ENCODE results near the gene SPTBN5.

Gene SPTBN5

DNA sequence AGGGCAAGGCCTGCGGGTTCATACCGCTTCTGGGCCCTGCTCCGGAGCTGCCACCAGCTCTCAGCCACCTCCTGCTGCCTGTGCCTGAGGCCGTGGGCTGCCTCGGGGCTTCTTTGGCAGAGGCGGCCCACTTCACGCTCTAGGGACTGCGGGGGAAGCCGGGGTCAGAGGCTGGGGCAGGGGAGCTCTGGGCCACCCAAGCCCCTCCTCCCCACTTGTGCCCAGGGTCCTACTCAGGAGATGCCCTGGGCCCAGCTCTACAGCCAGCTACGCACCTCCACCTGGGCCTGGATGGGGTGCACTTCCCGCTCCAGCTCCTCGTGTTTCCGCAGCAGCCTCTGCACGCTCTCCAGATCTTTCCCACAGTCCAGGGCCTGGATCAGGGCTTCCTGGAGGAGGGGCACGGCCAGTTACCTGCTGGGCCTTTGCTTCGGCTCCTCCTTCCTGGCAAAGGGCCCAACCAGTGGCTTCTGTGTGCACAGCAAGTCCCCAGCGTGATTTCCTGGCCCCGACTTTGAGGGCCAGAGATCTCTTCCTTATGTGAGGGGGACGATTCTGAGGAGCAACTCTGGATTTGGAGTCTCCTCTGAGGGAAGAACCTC is 31.2 kb downstream of the SPTBN5 start:
- no peak for DNase-seq

DNA sequence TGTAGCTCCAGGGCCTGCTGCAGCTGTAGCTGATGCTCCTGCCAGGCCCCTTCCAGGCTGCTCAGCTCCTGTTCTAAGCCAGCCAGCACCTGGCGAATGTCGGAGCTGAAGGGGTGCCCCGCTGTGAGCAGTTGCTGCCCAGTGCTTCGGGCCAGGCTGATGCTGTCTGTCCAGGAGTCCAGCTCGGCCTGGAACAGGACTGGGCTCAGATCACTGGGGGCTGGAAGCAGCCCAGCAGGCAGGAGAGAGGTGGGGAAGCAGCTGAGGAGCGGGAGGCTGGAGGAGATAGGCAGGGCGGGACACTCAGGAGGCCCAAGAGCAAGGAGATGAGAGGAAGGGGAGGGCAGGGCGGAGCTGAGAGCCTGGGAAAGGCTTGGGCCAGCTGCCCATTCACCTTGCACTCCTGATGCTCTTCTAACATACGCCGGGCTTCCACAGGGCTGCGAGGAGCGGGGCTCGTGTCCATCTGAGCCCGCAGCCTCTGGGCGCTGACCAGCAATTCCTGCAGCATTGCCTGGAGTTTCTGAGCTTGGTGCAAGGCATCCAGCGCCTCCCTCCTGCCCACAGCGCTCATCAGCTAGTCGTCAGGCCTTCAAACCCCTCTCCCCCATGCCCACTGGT is 32.0 kb downstream of the SPTBN5 start:
- no peak for DNase-seq

DNA sequence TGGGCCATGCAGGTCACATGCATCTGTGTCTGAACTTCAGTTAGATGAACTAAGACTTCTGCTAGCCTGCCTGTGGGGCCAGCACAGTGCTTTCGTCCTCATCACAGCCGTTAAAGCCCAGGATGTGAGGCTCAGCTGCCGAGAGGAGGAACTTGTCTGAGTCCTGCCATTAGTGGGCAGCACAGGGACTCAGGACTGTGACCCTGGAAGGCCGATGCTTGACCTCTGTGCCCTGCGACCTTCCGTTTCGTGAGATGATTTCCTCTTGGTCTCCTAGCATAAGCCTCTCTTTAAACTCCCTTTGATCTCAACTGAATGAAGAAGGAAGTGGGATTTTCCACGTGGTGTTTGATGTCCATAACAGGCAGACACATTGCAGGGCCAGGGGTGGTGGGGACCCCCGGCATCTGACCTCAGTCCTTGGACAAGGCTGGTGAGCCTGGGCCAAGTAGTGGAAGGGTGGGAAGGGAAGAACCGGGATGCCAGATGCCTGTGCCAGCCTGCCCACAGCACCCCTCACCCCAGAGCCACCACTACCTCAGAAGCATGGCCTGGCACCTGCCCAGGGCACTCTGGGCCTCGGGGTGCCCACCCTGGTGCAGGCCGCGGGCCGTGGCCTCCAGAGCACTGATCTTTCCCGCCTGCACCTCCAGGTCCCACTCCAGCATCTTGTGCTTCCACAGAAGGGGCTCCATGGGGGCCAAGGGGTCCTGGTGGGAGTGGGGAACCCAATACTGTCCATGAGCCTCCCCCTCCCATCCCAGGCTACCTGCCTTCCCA is 33.6 kb downstream of the SPTBN5 start:
- DNase-seq: no peak

DNA sequence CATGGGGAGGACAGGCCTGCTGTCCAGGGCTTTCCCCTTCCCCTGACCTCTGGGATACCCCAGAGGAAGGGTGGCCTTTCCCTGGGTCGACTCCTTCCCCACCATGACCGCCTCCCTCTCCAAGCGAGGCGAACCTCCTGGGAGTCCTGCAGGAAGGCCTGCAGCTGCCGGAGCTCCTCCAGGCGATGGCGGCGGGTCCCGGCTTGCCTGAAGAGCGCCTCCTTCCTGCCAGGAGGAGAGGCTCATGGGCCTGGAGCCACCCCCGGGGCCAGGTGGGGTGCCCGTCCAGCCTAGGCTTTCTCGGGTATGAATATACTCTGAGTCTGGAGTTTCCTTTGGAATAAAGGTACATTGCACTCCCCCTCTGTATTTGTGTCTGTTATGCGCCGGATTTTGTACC is 35.1 kb downstream of the SPTBN5 start:
- no peak for DNase-seq

DNA sequence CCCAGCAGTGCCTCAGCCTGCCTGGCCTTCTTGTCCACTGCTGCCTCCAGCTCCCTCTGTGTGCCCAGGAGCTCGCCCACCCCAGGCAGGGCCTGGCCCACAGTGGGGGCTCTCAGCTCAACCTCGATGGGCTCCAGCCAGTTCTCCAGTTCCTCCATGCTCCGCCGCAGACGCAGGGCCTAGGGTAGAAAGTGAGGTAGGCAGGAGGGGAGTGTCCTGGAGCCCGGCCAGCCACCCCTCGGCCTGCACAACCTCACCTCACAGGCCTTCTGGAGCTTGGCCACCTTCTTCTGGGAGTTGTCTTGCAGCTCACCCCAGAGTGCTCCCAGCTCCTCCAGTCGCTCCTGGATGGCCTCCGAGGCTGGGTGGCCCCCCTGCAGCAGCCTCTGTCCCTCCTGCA is 36.5 kb downstream of the SPTBN5 start:
- no peak for DNase-seq

DNA sequence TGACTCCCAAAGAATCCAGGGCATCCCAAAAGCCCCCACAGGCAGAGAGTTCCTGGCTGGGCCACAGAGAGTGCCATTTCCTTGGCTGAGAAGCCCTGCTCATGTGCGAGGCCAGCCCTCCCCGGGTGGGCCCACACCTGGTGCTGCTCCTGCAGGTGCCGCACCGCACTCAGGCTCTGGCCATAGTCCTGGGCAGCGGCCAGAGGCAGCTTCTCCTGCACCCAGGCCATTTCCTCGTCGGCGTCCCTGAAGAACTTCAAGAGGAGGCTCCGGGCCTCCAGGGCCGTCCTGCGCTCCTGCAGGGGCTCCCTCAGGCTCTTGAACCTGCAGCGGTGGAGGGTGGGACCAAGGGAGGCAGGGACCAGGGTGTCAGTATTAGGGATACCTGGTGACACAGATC is 37.1 kb downstream of the SPTBN5 start:
- no peak for DNase-seq

DNA sequence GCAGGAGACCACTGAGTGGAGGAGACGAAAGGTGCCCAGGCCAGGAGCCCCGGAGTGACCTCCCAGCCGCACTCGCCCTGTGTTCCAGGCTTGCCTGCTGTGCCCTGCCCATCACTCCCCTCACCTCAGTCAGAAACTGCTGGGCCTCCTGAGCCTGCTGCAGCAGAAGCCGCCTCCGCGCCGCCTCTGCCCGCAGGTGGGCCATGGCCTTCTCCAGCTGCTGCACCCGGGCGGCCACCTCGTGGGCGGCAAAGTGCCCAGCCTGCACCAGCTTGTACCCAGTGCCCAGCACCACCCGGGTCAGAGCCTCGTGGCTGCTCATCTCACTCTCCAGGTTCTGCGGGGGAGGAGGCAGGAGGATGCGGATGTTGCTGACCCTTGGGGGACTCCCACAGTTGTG is 37.6 kb downstream of the SPTBN5 start:
- no peak for DNase-seq

DNA sequence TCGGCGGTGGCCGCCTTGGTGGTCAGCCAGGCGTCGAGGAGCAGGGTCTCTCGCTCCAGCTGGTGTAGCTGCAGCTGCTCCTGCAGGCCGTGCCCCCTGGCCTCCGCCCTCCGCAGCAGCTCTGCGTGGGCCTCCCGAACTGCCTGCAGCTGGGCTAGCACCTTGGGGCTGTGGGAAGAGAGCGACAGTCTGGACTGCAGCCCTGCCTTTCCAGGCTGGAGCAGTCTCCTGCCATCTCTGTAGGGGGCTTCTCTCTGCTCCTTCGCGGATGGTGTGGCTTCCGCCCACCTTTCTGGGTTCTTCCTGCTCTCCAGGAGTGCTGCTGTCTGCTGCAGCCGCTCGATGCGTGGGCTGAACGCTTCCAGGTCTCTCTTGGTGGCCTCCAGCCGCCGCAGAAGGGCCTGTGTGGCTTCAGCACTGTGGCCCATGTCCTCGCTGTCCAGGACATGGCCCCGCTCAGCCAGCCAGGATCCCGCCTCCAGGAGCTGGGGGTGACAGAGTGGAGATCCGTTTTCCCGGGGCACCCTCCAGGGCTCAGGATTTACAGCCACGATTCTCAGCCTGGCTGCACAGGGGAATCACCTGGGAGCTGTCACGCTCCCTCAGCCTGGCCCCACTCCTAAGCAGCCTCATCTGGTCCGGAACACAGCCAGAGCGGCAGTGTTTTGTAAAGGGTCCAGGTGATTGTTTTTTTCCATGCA is 38.4 kb downstream of the SPTBN5 start:
- DNase-seq: no peak

DNA sequence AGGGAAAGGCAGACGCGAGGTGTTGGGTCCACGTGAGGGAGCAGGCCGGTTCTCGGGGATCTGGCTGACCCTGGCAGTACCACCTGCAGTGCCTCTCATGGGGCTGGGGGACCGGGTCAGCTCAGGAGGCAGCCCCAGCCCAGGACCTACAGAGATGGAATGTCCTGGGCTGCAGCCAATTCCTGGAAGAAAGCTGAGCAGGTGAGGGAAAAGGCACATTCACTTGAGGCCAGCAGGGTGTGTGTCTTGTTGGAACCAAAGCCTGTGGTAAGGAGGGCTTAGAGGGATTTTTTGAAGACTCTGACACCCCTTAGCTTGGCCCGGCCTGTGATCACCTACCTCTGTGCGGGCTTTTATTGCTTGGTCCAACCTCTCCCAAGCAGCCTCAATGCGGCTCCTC is 39.4 kb downstream of the SPTBN5 start:
- no peak for DNase-seq

DNA sequence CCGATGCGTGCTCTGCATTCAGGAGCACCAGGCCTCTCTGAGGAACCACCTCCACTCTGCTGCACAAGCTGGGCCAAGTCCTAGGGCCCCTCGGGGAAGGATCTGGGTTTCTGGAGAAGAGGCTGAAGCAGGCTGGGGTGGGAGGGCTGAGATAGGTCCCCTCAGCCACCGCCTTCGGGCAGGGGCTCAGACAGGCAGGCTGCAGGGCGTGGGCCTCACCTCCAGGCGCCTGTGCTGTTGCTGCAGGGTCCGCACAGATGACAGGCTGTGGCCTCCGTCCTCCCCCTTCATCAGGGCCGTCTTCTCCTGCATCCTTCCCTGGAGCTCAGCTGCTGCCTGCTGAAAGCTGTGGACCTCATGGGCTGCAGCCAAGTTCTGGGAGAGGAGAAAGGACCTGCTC is 40.0 kb downstream of the SPTBN5 start:
- no peak for DNase-seq

DNA sequence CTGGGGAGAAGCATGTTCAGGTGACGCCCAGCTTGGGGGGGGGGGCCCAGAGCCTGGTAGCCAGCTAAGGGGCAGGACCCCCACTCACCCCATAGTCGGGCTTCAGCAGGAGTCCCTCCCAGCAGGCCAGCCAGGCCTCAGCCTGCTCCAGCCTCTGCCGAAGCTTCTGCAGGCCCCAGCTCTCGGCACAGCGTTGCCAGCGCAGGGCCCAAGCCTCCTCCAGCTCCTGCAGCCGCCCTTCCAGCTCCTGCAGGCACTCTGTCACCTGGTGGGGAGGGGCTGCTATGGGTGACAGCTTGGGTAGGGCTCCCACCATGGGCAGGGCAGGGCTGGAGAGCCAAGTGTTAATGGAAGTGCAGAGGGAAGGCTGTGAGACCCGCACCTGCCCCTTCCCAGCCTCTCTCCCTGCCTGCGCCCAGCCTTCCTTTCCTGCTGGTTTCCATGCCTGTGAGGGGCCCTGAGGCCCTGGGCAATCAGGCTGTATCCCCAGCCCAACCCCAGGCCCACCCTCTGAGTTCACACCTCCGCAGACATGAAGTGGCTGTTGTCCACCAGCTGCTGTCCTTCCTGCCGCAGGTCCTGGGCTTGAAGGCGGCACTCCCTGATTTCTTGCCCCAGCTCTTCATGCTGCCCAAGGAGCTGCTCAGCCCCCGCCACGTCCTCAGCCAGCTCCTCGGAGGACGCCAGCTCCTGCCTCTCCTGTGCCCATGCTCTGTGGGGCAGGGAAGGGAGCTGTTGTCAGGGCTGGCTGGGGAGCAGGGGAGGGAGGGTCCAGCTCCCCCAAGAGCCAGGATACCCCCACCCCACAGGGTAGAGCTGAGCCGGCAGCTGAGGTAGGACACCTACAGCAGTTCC is 40.9 kb downstream of the SPTBN5 start:
- DNase-seq: no peak

DNA sequence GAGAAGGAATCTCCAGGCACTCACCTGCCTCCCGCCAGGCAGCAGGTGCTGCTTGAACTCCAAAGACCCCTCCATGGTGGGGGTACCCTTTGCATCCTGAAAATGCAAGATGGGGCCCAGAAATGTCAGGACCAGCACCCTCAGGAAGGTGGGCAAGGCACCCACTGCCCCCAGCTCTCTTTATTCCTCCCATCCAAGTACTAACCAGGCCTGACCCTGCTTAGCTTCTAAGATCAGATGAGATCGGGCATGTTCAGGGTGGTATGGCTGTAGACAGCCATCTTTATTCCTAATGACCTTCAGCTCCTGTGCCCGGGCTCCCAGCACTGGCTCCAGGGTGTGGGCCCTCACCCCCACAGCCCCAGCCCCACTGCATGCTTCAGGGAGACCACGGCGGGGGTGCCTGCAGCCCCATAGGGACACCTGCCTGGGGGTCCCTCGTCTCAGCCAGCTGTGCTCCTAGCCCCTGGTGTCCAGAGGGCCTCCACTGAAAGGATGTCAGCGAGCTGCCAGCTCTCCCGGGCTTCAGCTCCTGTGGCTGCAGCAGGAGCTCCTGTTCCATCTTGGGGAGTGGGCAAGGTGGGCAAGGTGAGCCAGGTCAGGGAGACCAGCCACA is 42.0 kb downstream of the SPTBN5 start:
- no peak for DNase-seq

DNA sequence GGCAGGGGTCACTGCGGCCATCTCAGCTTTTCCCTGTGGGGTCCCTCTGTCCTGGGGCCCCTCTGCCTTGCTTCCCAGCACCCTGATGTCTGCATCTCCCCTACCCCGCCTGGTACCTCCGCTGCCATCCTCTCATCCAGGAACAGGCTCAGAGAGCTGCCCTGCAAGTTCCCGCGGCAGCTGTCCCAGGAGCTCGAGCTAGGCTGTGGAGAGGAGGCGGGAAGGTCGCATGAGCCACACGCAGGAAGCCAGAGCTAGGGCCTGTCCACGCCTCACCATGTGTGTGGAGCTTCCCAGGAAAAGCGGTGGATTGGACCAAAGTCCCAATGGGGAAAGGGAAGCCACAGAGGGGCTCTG is 42.7 kb downstream of the SPTBN5 start:
- no peak for DNase-seq

DNA sequence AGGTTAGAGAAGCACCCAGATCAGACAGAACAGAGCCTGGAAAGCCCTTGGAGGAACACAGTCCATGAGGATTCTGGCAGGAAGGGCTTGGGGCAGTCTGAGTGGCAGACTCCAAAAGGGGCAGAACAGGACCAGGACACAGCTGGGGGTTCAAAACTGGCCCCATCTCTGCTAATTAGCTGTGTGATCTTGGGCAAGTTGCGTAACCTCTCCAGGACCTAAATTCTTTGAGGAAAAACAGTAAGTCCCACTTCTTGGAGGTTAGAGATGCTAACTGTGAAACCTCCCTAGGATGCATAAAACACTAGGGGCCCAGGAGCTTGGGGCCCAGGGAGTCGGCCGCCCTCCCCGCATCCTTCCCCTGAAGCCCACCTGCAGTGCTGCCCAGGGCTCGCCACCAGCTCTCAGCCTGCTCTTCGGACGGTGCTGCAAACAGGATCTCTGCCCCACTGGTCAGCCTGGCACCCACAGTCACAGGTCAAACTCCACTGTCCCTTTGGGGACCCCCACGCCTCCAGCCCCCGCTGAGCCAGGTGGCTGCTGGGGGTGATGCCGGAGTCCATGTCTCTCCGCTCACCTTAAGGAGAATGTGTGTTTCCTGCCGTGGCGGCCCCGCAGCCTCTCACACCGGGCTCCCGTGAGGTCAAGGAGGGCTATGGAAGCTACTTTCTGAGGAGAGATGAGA is 43.2 kb downstream of the SPTBN5 start:
- no peak for DNase-seq

DNA sequence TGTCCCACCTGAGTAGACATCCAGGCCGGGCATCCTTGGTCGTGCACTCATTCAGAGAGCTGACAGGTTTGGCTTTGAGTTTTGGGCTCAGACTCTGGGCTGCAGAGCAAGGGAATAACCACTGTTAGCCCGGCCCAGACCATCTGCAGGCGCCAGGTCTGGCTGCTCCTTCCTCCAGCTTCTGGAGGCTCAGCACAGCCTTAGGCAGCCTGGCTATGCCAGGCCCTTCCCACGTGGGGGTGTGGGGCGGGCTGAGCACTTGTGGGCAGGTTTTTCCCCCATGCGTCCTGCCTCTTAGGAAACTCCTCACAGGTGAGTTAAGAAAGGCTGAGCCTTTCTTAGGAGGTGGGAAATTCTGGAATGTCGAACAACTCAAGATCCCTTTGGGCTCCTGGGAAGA is 44.0 kb downstream of the SPTBN5 start:
- no peak for DNase-seq

DNA sequence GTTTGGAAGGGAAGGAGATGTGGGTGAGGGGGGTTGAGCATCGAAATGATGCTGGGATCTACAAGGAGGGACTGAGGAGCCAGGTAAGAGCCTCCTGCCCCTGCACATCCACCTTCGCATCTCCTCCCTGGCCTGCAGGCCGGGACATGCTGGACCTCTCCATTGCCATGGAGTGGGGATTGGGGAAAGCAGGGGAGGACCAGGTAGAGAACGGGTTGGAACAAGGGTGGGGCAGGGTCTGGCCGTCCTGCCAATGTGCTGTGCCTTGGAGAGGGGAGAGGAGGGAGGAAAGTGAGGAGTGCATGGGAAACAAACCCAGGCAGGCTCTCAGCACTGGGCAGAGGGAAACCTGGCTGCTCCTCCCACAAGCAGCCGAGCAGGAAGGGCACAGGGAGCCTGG is 44.6 kb downstream of the SPTBN5 start:
- DNase-seq: no peak

DNA sequence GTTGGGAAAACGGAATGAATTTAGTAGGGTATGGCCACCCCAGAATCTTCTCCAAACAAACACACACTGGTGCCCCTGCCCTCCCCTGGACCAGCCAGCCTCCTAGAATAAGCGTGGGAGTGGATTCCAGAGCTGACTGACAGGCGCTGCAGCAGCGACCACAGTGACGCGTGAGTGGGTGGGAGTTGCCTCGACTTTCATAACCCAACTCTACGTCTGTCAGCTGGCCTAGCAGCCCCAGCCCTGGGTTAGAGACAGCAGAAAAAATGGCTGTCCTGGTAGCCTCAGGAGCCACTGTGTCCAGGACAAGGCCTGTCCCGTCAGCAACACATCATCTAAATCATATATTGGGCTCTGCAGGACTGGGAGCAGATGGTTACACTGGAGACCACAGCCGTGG is 45.2 kb downstream of the SPTBN5 start:
- DNase-seq: no peak

DNA sequence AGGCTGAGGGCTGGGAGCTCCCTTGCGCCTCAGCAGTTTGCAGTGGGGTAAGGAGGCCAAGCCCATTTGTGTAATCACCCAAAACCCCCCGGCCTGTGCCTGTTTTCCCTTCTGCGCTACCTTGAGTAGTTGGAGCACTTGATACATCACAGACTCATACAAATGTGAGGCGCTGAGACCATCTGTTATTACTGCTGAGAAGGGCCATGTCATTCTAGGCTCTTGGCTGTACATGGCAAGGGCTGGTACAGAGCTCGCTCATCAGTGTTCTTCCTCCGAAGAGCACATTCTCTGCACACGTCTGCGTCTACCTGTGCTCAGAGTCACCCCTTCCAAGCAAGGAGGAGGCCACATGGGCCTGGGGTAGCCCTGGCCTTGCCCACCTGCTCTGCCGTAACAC is 45.9 kb downstream of the SPTBN5 start:
- DNase-seq: no peak

DNA sequence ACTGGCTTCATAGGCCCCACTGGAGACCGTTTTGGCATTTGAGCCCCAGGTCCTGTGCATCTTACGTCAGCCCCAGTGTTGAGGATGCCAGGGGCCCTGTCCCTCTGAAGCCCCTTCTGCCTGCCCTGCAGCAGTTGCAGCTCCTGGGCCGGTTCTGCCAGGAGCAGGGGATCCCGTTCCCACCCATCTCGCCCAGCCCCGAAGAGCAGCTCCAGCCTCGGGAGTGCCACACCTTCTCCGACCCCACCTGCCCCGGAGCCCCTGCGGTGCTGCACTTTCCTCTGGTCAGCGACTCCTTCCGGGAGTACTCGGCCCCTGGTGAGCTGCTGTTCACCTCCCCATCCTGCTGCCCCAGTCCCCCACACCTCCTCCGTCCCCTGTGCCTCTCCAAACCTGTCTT is 46.6 kb downstream of the SPTBN5 start:
- DNase-seq: no peak

DNA sequence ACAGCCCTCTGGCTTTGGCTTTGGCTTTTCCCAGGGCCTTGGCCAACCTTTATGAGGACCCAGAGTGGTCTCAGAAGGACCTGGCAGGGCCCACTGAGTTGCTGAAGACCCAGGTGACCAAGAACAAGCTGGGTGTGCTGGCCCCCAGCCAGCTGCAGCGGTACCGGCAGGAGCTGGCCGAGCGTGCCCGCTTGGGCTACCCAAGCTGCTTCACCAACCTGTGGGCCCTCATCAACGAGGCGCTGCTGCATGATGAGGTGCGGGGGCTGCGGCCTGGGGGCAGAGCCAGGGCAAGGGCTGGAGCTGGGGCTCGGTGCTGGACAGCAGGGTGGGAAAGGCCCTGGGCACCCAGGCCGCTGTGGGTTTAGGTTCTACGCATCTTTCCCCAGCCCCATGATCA is 49.0 kb downstream of the SPTBN5 start:
- DNase-seq: no peak

DNA sequence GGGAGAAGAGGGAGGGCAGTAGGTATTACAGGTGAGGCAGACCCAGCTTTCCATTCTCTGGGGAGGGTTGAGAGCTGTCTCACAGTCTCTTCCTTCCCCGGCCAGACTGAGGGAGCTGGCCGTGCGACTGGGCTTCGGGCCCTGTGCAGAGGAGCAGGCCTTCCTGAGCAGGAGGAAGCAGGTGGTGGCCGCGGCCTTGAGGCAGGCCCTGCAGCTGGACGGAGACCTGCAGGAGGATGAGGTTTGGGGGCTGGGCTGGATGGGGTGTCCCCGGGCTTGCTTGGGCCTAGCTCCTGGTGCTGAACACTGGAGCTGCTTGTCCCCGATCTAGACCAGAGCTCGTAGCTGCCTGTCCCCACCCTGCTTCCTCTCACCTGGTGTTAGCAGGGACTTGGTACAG is 50.3 kb downstream of the SPTBN5 start:
- no peak for DNase-seq

DNA sequence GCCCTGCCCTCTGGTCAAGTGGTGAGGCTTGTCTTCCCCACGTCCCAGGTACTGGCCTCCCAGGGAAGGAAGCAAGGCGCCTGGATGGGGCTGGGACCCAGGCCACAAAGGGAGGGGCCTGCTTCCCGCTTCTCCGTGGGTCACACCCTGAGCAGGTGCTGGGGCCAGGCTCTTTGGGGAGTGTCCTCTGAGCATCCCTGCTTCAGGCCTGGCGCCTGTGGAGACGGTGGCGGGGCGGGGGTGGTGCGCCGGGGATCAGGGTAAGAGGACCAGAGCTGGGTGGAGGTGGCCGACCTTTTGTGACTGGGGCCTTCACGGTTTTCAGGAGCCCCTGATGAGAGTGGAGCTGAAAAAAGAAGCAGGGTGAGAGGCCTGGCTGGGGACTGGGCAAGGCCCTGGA is 51.6 kb downstream of the SPTBN5 start:
- DNase-seq: no peak
